Tibial nerve (tissue), 4 donors: ENCODE measurements around the gene NUMB.

Source experiments
- EP300 ChIP-seq, 2 donors: sonication (generic); formaldehyde crosslinking; IDR thresholded peaks; one replicate each; pipeline ENCODE4 v1.6.1; 2017; ENCODE audit warnings: antibody characterized with exemption in 2 of 2, mild to moderate bottlenecking in 1 of 2
- POLR2A ChIP-seq, 2 donors: fragments of 450-650 bp; IDR thresholded peaks; one replicate each; pipeline ENCODE4 v1.6.1; 2017; ENCODE audit warnings: antibody characterized with exemption in 2 of 2, mild to moderate bottlenecking in 2 of 2, moderate library complexity in 2 of 2
- TF ChIP-seq, protein P1 (sequence below), 5 experiments: fragments of 200-600 bp in 3 of 5; fragments of 450-650 bp in 2 of 5; sonication (generic) in 3 of 5; IDR thresholded peaks; one replicate each; pipeline ENCODE4 v1.5.1; 2016 to 2019; ENCODE audit warnings: antibody characterized with exemption in 5 of 5, mild to moderate bottlenecking in 3 of 5, moderate library complexity in 2 of 5

DNA sequence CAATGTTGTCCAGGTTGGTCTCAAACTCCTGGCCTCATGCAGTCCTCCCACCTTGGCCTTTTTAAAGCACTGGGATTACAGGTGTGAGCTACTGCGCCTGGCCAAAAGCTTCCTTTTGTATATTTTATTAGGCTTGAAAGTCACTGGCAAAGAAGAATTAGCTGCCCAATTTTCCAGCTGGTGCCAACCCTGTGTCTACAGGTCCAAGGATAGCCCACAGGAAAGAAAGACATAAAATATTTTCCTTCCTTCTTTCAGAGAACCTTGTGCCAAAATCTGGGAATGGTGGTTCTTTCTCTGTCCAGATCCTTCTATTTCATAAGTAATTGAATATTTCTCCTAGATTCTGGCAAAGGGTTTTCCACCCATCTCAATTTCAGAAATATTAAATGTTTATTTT lies 84.1 kb downstream of the NUMB start:
- TF ChIP-seq POLR2A (IDR thresholded peaks at IDR 0.05): no peak
- TF ChIP-seq, protein P1, sequence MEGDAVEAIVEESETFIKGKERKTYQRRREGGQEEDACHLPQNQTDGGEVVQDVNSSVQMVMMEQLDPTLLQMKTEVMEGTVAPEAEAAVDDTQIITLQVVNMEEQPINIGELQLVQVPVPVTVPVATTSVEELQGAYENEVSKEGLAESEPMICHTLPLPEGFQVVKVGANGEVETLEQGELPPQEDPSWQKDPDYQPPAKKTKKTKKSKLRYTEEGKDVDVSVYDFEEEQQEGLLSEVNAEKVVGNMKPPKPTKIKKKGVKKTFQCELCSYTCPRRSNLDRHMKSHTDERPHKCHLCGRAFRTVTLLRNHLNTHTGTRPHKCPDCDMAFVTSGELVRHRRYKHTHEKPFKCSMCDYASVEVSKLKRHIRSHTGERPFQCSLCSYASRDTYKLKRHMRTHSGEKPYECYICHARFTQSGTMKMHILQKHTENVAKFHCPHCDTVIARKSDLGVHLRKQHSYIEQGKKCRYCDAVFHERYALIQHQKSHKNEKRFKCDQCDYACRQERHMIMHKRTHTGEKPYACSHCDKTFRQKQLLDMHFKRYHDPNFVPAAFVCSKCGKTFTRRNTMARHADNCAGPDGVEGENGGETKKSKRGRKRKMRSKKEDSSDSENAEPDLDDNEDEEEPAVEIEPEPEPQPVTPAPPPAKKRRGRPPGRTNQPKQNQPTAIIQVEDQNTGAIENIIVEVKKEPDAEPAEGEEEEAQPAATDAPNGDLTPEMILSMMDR (IDR thresholded peaks at IDR 0.05): no peak
- TF ChIP-seq EP300 (IDR thresholded peaks at IDR 0.05): no peak
